GM21390 (cell line): ENCODE measurements around the gene ELFN1.

ENCODE experiments used
- ATAC-seq: cut with Tn5 transposase; IDR thresholded peaks from one replicate; pipeline ENCODE4 v1.9.1; 2021; ENCODE audit not compliant: unreplicated experiment

The ELFN1 gene

DNA sequence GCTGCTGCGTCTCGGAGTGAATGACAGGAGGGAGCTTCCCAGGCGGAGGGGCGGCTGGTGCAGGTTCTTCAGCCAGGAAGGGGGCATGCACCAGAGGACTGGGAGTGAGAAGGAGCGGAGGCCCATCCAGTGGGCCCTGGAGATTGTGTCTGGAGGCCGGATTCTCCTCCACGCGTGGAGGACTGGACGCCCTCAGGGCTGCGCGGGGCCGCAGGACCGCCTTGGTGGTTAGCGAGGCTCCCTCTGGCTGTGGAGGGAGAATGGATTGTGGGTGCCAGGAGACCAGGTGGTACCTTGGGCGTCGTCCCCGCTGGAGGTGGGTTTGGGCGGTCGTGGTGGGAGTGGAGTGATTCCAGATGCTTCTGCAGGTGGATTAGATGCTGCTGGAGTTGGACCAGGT is 68.9 kb downstream of the ELFN1 start:
- no peak for ATAC-seq

GRCh38 chr7:1739593-1739992 is 69.5 kb downstream of the ELFN1 start:
- ATAC-seq = no peak

GRCh38 chr7:1740214-1740613 is 70.1 kb downstream of the ELFN1 start:
- ATAC-seq = no peak

DNA sequence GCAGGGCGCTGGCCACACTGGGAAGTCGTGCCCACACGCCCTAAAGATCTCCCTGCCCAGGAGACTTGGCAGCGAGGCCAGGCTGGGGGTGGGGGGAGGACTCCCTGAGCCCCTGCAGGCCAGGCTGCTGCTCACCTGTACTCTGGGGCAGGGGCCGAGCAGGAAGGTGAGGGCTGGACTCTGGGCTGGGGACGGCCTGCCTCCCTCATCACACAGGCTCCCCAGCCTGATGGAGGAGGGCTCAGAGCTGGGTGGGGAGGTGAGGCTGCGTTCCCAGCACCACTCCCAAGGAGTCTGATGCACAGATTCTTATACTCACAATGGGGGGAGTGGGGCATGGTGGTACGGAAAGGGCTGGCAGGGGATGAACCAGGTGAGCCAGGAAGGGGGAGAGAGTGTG is 71.2 kb downstream of the ELFN1 start:
- ATAC-seq = no peak

DNA sequence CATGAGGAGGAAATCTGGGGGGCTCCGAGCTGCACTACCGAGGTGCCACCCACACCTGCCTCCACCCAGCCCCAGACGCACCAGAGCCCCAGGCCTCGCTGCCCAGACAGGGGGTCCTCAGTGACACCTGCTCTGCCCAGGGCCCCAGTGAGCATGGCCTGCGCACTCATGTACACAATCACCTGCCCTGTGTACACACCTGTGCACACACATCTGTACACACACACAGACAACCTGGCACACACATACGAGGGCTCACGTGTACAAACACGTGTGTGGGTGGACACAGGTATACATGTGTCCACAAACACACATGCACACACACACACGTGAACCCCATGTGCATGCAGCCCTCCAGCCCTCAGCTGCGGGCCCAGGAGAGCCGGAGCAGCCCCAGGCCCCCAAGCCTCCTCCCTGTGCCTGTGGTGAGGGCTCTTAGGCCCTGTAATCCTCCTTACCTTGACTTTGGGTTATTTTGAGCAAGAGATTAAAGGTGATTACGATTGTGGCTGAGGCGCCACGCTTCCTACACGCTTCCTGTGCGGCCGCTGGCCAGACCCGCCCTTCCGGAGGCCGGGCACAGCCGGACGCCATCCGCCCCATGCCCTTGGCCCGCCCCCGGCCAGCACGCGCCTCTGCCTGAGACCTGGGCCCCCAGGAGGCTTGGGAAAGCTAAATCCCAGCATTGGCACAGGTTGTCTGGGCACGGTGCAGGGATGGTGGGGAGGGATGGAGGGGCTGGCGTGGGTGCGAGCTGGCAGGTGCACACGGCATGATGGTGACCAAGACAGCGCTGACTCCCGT is 71.9 kb downstream of the ELFN1 start:
- no peak for ATAC-seq

DNA sequence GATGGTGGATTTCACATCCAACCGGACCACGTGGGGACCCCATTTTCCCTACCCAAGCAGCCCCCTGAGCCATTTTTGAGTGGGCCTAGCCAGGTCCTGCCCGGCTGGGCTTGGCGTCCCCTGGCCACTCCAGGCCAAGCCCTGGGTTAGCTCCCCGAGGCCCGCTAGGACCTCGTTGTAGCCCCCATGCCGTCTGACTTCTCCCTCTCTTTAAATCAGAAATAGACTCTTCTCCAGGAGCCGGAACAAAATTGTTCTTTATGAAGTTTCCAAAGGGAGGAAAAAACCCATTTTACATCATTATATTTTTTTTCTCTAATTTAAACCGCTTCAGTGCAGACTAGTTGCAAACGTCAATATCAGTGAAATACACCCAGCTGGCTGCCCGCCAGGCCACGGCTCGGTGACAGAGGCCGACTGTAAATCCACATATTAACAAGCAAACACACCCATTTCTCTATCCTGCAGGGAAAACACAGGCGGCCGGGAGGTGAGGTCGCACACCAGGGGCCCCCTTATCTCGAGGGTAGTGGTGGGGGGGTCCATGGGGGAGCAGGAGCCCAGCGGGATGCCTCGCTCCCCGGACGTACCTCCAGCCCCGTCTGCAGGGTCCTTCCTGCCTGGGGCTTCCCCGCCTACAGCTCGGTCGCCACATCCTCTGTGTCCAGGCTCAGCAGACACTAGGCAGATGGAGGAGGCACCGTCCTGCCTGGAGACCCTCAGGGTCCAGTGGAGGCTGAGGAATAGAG is 72.7 kb downstream of the ELFN1 start:
- ATAC-seq = no peak

GRCh38 chr7:1743481-1744230 is 73.6 kb downstream of the ELFN1 start:
- no peak for ATAC-seq

DNA sequence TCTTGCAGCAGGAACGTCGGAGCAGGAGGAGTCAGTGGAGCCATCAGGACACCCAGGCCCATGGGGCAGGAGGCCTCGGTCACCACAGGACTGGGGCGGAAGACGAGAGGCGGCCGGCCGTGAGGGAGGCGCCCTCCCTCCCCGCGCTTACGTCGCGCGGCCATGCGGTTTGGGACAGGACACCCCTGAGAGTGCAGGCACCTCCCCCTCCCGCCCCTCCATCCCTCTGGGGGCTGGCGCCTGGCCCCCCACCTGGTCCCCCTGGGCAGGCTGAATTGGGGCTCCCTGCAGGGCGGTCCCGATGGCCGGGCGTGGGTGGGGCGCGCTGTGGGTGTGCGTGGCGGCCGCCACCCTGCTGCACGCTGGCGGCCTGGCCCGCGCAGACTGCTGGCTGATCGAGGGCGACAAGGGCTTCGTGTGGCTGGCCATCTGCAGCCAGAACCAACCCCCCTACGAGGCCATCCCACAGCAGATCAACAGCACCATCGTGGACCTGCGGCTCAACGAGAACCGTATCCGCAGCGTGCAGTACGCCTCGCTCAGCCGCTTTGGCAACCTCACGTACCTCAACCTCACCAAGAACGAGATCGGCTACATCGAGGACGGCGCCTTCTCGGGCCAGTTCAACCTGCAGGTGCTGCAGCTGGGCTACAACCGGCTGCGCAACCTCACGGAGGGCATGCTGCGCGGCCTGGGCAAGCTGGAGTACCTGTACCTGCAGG is 74.4 kb downstream of the ELFN1 start:
- ATAC-seq = no peak

DNA sequence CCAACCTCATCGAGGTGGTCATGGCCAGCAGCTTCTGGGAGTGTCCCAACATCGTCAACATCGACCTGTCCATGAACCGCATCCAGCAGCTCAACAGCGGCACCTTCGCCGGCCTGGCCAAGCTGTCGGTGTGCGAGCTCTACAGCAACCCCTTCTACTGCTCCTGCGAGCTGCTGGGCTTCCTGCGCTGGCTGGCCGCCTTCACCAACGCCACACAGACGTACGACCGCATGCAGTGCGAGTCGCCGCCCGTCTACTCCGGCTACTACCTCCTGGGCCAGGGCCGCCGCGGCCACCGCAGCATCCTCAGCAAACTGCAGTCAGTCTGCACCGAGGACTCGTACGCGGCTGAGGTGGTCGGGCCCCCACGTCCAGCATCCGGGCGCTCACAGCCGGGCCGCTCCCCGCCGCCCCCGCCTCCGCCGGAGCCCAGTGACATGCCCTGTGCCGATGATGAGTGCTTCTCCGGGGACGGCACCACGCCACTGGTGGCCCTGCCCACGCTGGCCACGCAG is 75.0 kb downstream of the ELFN1 start:
- ATAC-seq = no peak

DNA sequence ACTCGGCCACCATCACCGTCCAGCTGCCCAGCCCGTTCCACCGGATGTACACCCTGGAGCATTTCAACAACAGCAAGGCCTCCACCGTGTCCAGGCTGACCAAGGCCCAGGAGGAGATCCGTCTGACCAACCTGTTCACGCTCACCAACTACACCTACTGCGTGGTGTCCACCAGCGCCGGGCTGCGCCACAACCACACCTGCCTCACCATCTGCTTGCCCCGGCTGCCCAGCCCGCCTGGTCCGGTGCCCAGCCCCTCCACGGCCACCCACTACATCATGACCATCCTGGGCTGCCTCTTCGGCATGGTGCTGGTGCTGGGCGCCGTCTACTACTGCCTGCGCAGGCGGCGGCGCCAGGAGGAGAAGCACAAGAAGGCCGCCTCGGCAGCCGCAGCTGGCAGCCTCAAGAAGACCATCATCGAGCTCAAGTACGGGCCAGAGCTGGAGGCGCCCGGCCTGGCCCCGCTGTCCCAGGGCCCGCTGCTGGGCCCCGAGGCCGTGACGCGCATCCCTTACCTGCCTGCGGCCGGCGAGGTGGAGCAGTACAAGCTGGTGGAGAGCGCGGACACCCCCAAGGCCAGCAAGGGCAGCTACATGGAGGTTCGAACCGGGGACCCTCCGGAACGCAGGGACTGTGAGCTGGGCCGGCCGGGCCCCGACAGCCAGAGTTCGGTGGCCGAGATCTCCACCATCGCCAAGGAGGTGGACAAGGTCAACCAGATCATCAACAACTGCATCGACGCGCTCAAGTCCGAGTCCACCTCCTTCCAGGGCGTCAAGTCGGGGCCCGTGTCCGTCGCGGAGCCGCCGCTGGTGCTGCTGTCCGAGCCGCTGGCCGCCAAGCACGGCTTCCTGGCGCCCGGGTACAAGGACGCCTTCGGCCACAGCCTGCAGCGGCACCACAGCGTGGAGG is 75.8 kb downstream of the ELFN1 start:
- no peak for ATAC-seq

GRCh38 chr7:1746491-1746975 is 76.5 kb downstream of the ELFN1 start:
- ATAC-seq = no peak

GRCh38 chr7:1747004-1747801 is 77.1 kb downstream of the ELFN1 start:
- ATAC-seq = no peak

DNA sequence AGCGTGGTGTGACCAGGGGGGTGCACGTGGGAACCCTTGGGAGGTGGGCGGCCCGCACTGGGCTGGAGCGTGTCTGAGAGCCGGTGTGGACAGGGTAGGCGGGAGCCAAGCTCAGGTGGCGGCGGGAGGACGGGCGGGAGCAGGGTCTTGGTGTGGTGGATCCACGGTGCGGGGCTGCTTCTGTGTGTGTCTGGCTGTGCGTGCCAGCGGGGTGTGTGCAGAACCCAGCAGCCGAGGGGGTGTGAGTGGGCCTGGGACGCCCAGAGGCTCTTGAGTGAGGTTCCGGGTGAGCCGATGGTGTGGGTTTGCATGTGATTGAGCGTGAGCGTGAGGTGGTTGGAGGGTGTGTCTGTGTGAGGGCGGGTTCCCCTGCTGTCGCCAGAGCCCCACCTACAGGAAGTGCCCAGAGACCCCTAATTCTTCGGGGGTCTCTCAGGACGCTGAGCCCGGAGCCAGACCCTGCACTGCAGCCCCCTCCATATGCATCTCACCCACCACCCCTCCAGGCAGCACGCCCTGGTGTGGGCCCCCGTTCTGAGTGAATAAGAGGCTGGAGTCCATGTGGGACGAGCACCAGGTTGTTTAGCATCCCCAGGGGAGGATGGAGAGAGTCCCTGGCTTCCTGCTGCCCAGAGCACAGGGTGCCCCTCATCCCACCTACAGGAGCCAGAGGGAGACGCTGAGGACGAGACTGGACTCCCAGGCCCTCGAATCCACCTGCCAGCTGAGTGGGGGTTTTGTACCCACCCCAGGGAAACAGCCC is 78.2 kb downstream of the ELFN1 start:
- no peak for ATAC-seq

DNA sequence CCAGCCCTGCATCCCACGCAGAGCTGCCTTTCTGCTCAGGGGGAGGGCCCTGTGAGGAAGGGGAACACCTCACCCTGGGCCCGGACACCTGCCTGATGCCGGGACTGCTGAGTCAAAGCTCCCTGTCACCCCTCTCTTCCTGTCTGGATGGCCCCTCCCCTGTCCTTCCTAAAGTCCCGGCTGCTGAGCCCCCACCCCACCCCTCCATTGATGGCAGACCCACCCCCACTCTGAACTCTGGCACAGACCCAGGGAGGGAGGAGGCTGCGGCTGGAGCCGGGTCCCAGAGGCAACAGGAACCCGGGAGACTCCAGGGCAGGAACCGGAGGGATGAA is 78.7 kb downstream of the ELFN1 start:
- no peak for ATAC-seq

DNA sequence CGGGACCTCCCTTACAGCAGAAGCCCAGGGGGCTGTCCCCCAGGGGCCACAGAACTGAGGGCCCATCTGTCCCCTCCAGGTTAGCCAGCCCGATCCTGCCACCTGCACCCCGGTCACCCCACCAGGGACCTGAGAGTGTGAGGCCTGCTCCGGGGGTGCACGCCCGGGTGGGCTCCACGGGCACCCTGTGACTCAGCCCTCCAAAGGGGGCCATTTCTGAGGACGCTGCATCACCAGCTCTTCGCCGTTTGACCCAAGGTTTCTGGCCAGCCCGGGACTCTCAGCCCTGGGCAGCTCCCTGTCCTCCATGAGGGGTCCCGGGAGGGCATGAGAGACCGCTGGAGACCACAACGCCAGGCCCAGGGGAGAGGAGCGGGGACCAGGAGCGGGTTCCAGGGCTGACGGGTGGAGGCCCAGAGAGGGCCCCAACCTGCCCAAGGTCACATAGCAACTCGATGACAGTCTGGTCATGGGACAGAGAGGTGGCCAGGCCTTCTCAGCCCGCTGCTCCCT is 79.3 kb downstream of the ELFN1 start:
- ATAC-seq = no peak

DNA sequence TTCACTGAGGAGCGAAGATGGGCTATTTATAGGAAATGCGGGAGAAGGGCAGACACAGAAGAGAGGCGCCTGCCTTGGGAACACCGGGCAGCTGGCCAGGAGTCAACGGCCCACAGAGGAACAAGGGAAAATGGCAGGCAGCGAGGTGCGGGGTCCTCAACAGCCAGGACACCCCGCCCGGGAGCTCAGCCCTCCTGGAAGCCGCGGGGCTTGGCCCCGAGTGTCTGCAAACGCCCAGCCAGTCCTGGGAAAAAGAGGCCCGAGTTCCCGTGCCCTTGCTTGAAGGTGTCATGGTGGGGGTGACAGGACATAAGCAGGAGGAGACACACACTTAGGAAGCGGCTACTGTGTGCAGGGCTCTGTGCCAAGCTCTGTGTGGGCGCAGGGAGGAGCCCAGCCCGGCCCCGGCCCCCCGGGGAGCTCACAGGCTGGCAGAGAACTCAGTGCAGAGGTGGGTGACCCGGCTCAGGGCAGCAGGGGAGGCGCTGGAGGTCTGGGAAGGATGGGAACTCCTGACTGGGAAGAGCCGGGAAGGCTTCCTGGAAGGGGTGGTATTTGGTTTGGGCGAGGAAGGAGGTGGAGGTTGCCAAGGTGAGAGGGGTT is 79.9 kb downstream of the ELFN1 start:
- ATAC-seq = no peak

DNA sequence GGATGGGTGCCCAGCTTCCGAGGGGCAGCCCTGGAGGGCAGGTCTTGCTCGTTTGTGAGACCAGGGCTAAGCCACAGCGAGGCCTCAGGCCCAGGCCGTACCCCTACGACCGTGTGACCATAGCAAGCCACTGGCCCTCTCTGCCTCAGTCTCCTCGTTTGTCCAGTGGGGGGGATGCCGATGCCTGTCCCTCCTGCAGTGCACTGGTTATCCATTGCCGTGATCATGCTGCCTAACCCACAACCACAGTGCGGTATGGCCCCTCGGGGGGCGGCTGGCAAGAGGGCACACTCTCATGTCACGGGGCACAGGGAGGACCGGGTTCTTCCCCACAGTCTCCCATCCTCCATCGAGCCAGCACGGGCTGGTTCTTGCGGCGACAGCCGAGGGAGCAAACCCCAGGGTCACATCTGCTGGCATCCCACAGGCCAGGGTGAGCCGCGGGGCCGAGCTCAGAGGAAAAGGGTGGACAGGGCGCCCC is 80.5 kb downstream of the ELFN1 start:
- no peak for ATAC-seq

DNA sequence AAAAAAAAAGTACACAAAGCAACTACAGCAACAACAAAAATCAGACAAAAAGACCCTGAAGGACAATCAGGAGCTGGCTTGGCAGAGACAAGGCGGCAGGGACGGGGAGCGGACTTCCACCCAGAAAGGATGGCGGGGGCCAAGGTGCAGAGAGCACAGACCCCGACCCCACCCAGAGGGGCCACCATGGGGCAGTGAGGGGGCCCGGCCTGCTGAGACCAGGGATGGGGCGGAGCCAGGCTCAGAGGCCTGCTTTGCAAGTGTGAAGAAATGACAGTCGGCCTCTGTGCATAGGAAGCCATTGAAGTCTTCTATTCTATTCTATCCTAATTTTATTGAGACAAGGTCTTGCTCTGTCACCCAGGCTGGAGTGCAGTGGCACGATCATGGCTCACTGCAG is 82.0 kb downstream of the ELFN1 start:
- ATAC-seq = no peak
